GM19455 (cell line): ENCODE results near the gene CTIF.

Experiments used
- ATAC-seq: cut with Tn5 transposase; IDR thresholded peaks from one replicate; pipeline ENCODE4 v1.9.1; 2021; ENCODE audit not compliant: unreplicated experiment

Gene CTIF

GRCh38 chr18:48742304-48742703 lies 203.5 kb downstream of the CTIF start:
- no peak for ATAC-seq

GRCh38 chr18:48742706-48743475 lies 204.1 kb downstream of the CTIF start:
- no peak for ATAC-seq

- no peak for ATAC-seq
These were observed 205.1 kb downstream of the CTIF start for GRCh38 chr18:48743886-48744285.

- ATAC-seq: no peak
These were observed 206.5 kb downstream of the CTIF start for GRCh38 chr18:48745293-48745692.

GRCh38 chr18:48749768-48750167 lies 210.9 kb downstream of the CTIF start:
- no peak for ATAC-seq

GRCh38 chr18:48750485-48751175 lies 211.8 kb downstream of the CTIF start:
- no peak for ATAC-seq

GRCh38 chr18:48751727-48752468 lies 213.1 kb downstream of the CTIF start:
- no peak for ATAC-seq

GRCh38 chr18:48752478-48752877 lies 213.6 kb downstream of the CTIF start:
- ATAC-seq: no peak

GRCh38 chr18:48752928-48753327 lies 214.1 kb downstream of the CTIF start:
- no peak for ATAC-seq

- ATAC-seq: no peak
These were observed 214.9 kb downstream of the CTIF start for GRCh38 chr18:48753691-48754090.

GRCh38 chr18:48754559-48754958 lies 215.7 kb downstream of the CTIF start:
- ATAC-seq: no peak

- ATAC-seq: no peak
These were observed 216.2 kb downstream of the CTIF start for GRCh38 chr18:48754993-48755473.

GRCh38 chr18:48756511-48757226 lies 217.8 kb downstream of the CTIF start:
- ATAC-seq: no peak

- ATAC-seq: no peak
These were observed 218.5 kb downstream of the CTIF start for GRCh38 chr18:48757367-48757766.

GRCh38 chr18:48757906-48758305 lies 219.1 kb downstream of the CTIF start:
- ATAC-seq: no peak

- ATAC-seq: no peak
These were observed 222.8 kb downstream of the CTIF start for GRCh38 chr18:48761582-48761981.

- ATAC-seq: no peak
These were observed 223.2 kb downstream of the CTIF start for GRCh38 chr18:48762022-48762421.

GRCh38 chr18:48762836-48763718 lies 224.2 kb downstream of the CTIF start:
- no peak for ATAC-seq

- ATAC-seq: no peak
These were observed 224.9 kb downstream of the CTIF start for GRCh38 chr18:48763719-48764100.

GRCh38 chr18:48765053-48765452 lies 226.2 kb downstream of the CTIF start:
- no peak for ATAC-seq
